PC-9 (cell line): Measurements from ENCODE around the gene ZNF598.

Experiments used
- CTCF ChIP-seq: fragments of 200-600 bp; sonication (generic); conservative IDR thresholded peaks from 2 replicates; pipeline ENCODE4 v1.6.1; 2017; ENCODE audit warnings: mixed run types, antibody characterized with exemption, mild to moderate bottlenecking, moderate library complexity
- EZH2 ChIP-seq: fragments of 200-600 bp; sonication (generic); IDR thresholded peaks from 2 replicates; pipeline ENCODE4 v1.8.0; 2017; ENCODE audit warnings: antibody characterized with exemption, low read depth

GRCh38 chr16:2042171-2042985, 32.8 kb upstream of the ZNF598 start:
- TF ChIP-seq CTCF (no peak), EZH2 (no peak)
